MM.1S (cell line): Measurements from ENCODE around the gene DYNC1H1.

Experiments
- EZH2 ChIP-seq: fragments of 300-600 bp; sonication (generic); optimal IDR thresholded peaks from 2 replicates; pipeline ENCODE3; 2017; ENCODE audit warnings: low read depth, mild to moderate bottlenecking, antibody characterized with exemption, low read length, mixed read lengths
- TF ChIP-seq, protein P1 (sequence below): fragments of 300-600 bp; sonication (generic); IDR thresholded peaks from 2 replicates; pipeline ENCODE4 v1.5.1; 2016; ENCODE audit warnings: antibody characterized with exemption, low read length, mixed read lengths

DNA sequence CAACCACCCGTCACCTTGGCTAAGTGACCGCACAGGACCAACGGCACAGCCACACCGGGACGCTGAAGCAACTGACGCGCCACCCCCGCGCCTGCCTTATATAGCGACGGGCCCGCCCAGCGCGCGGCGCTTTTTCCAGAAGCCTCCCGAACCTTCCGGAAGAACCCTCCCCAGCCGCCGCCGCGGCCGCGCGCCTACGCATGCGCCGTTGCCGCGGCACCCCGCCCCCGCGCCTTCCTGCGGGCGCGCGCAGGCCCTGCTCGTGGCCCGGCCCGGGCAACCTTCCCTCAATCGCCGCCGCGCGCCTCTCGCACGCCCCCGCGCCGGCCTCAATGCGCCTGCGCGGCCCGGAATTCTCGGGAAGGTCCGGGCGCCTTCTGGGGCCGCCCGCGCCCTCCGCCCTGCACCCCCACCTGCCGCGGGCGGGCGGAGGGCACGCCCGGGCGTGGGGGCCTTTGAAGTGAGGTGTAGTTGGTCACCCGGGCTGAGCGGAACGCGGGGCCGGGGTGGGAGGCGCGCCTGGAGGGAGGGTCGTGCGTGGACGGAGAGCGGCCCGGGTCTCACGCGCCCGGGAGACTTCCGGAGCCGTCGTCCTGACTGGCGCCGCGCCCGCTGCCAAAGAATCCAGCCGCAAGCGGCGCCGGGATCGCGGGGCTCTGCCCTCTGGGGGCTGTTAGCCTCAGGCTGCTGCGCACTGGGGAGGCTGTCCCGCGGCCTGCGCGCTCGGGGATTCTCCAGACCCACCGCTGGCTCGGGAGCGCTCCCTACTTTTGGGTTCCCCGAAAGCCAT lies 122.8 kb downstream of the DYNC1H1 start, which contains the start of gene HSP90AA1:
- TF ChIP-seq, protein P1, sequence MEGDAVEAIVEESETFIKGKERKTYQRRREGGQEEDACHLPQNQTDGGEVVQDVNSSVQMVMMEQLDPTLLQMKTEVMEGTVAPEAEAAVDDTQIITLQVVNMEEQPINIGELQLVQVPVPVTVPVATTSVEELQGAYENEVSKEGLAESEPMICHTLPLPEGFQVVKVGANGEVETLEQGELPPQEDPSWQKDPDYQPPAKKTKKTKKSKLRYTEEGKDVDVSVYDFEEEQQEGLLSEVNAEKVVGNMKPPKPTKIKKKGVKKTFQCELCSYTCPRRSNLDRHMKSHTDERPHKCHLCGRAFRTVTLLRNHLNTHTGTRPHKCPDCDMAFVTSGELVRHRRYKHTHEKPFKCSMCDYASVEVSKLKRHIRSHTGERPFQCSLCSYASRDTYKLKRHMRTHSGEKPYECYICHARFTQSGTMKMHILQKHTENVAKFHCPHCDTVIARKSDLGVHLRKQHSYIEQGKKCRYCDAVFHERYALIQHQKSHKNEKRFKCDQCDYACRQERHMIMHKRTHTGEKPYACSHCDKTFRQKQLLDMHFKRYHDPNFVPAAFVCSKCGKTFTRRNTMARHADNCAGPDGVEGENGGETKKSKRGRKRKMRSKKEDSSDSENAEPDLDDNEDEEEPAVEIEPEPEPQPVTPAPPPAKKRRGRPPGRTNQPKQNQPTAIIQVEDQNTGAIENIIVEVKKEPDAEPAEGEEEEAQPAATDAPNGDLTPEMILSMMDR = no peak
- no peak for TF ChIP-seq EZH2
